ENCODE data around the gene KIAA0319L. TPM values are rescaled to one million over a fixed set of nuclear protein-coding genes. Genes with fewer than 3 reads are reported as not detected.

The KIAA0319L gene
- total and polyA plus RNA-seq, 9 donors = 18.2 to 78.3 (median 42.7) TPM

GRCh38 chr1:35448344-35448801, 108.8 kb downstream of the KIAA0319L start:
- H3K9me3 ChIP-seq = no peaks in the 10 kb centered on the region
- no peak overlapping the region for H3K4me3 ChIP-seq
- no peak overlapping the region for H3K27ac ChIP-seq
- no peaks in the 10 kb centered on the region for H3K36me3 ChIP-seq
- TF ChIP-seq POLR2A (IDR thresholded peaks at IDR 0.05) (no peak), EP300 (IDR thresholded peaks at IDR 0.05) (no peak), CTCF (IDR thresholded peaks at IDR 0.05) (no peak)
- WGBS, 3 donors = 29 to 46% (median 41%) methylated on average over 3 of the region's 3 CpGs
- intact Hi-C loops (cut with DNase I) = loop anchor here in 1 of 4 donors (10.0 kb wide), 1 partner anchor 276 kb away; no protein-coding TSS in a partner anchor
- DNase-seq = no peak
- H3K27me3 ChIP-seq = no peaks in the 10 kb centered on the region
- H3K4me1 ChIP-seq (ENCODE audit: insufficient read depth) = peaks cover 2% of the 10 kb centered on the region

GRCh38 chr1:35447278-35447677, 109.9 kb downstream of the KIAA0319L start:
- no peak overlapping the region for H3K27ac ChIP-seq
- no peaks in the 10 kb centered on the region for H3K9me3 ChIP-seq
- no peaks in the 10 kb centered on the region for H3K36me3 ChIP-seq
- intact Hi-C loops (cut with DNase I) = loop anchor here in 1 of 4 donors (10.0 kb wide), 1 partner anchor 278 kb away; no protein-coding TSS in a partner anchor
- H3K4me1 ChIP-seq (ENCODE audit: insufficient read depth) = peaks cover 2% of the 10 kb centered on the region
- DNase-seq = no peak
- no peak overlapping the region for H3K4me3 ChIP-seq
- TF ChIP-seq EP300 (IDR thresholded peaks at IDR 0.05) (no peak), POLR2A (IDR thresholded peaks at IDR 0.05) (no peak), CTCF (IDR thresholded peaks at IDR 0.05) (no peak)
- no peaks in the 10 kb centered on the region for H3K27me3 ChIP-seq

GRCh38 chr1:35444519-35444774, 112.8 kb downstream of the KIAA0319L start:
- no peak for DNase-seq
- no peak for TF ChIP-seq EP300 (IDR thresholded peaks at IDR 0.05)
- TF ChIP-seq CTCF (IDR thresholded peaks at IDR 0.05) = no peak
- no peak for TF ChIP-seq POLR2A (IDR thresholded peaks at IDR 0.05)
- H3K27ac ChIP-seq = no peak overlapping the region
- no peaks in the 10 kb centered on the region for H3K36me3 ChIP-seq
- no peaks in the 10 kb centered on the region for H3K4me1 ChIP-seq (ENCODE audit: insufficient read depth)
- H3K9me3 ChIP-seq = no peaks in the 10 kb centered on the region
- intact Hi-C loops (cut with DNase I) = loop anchor here in 1 of 4 donors (10.0 kb wide), 1 partner anchor 280 kb away; no protein-coding TSS in a partner anchor
- H3K27me3 ChIP-seq = no peaks in the 10 kb centered on the region
- H3K4me3 ChIP-seq = no peak overlapping the region

- H3K27me3 ChIP-seq = no peaks in the 10 kb centered on the region
- intact Hi-C loops (cut with DNase I) = loop anchor here in 1 of 4 donors (10.0 kb wide), 1 partner anchor 281 kb away; no protein-coding TSS in a partner anchor
- no peaks in the 10 kb centered on the region for H3K36me3 ChIP-seq
- no peak overlapping the region for H3K27ac ChIP-seq
- no peaks in the 10 kb centered on the region for H3K9me3 ChIP-seq
- H3K4me1 ChIP-seq (ENCODE audit: insufficient read depth) = no peaks in the 10 kb centered on the region
- DNase-seq = no peak
- TF ChIP-seq EP300 (IDR thresholded peaks at IDR 0.05) (no peak), POLR2A (IDR thresholded peaks at IDR 0.05) (no peak), CTCF (IDR thresholded peaks at IDR 0.05) (no peak)
- H3K4me3 ChIP-seq = no peak overlapping the region
- 69 to 79% (median 71%) methylated on average over 5 of the region's 5 CpGs for WGBS, 3 donors
Measured at GRCh38 chr1:35443768-35444518, 113.3 kb downstream of the KIAA0319L start.
